NCI-H446 treated with DMSO at 0.1 percent for 48 hours (cell line): ENCODE measurements around the gene ZNF324.
"Not testable (repeated sequence)": the region's sequence is repeated elsewhere in the genome, so short reads cannot be mapped to it uniquely, and the experiment has no call there.

Experiments
- DNase-seq: peaks from one replicate; lab custom pipeline; 2025; lab: John Stamatoyannopoulos, UW

The ZNF324 gene

DNA sequence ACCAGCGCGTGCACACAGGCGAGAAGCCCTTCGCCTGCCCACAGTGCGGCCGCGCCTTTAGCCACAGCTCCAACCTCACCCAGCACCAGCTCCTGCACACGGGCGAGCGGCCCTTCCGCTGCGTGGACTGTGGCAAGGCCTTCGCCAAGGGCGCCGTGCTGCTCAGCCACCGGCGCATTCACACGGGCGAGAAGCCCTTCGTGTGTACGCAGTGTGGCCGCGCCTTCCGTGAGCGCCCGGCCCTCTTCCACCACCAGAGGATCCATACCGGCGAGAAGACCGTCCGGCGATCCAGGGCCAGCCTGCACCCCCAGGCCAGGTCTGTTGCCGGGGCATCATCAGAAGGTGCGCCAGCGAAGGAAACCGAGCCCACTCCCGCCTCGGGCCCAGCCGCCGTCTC lies 4.9 kb downstream of the ZNF324 start:
- DNase-seq, result no peak

DNA sequence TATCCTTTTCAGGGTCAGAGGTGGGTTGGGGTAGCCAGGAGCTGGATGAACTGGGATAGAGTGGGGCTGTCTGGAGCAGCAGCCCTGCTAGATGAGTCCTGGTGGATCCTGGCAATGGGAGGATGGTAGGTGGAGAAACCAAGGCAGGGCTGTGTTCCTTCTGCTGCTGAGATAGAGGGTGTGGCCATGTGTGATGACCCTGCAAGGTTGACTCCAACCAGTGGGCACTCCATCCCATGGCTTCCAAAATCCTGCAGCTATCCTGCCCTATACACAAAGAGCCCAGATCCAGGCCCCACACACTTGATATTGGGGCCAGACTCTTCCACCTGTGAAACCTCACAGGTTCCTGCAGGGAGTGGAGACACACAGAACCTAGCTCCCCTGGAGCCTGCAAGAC lies 6.9 kb downstream of the ZNF324 start:
- no peak for DNase-seq

DNA sequence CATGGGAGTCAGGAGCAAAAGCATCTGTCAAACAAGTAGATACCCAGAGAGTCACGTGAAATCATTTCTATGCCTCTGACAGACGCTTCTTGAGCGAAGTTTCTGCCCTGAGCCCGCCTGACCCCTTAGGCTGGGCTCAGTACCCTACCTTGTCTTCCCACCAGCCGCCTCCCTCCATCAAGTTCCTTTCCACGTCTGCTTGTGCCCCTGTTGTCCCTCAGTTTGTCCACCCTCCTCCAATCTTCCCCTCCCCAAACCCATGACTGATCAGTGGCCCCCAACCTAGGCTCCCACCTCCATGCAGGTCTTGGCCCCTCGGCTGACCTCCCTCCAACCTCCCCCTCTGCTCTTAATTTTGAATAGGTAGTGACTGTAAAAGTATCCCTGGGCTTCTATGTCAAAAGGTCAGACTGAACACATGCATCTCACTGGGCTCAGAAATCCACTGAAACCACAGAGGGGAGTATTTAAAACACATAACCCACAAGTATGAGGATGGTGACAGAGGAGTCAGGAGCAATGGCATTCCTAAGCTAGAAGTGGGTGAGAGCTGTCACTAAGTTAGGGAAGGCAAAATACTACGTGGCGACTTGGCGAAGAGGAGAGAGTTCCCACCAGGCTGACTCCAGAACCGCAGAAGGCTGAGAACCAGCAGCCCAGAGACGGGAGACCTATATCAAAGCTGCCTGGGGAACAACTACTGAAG lies 7.6 kb downstream of the ZNF324 start:
- no peak for DNase-seq

DNA sequence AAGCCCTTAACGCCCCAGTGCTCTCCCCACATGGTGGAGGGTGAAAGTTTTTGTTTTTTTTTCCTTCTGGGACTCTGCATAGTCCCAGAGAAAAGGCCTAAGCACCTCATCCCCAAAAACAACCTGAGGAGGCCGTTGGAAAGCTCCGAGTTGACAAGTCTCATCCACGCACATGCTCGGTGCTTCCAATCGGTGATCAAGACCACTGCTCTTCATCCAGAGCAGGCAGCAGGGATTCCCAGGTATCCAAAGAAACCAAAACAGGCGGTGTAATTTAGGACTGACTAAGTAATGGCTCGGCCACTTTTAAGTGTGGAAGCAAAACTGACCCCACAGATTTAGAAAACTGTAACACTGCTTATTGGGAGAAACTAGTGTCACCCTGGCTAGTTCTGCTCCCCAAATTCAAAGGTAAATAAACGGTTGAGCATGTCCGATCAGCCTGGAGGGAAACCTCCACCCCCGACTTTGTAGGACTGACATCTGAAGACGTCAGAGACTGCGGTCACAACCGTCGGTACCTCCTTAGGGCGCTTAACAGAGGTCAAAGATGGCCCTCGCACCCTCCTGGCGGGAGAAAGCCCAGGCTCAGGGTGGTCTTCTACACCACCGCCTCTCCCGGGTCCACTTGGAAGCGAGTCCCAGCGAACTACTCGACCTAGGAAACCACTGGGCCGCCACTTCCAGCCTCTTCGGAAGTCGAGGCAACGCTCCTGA lies 8.3 kb downstream of the ZNF324 start:
- no peak for DNase-seq

DNA sequence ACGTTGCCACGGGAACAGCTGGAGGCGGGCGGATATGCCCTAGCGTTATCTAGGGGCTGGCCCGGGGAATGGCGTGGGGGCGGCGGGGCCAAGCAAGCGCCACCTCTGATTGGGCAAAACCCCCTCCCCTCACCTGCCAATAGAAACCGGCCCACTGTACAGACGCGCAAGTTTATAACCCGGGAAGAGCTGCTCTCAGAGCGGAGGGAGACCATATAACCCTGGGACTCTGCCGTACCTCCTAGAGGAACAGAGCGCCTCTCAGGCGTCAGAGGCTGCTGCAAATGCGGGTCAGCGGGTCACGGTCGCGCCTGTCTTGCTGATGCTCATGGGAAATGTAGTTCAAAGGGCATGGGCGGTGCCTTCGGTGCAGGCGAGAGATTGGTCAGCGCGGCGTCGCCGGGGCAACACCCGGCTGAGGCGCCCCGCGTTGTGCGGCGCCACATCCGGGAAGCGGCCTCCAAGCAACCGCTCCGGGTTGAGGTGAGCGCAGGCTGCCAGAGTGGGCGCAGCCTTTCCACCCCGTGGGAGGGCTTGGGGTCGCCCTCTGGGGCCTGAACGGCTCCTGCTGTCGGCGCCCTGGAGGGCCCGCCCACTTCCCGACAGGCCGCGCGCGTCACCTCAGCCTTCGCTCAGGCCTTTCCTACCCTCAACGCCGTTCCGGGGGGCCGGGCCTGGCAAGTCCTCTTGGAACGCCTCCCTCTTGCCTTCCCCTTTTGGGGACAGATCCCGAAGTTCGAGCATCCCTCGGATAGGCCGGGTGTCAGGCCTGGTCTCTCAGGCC lies 9.0 kb downstream of the ZNF324 start, which contains the start of gene ZNF446:
TSS of gene ZNF446 (plus strand) at position 639 of the 784 bp plus-strand sequence. CDS start 867 bp downstream, outside the sequence.
- peak; percentile 94 for DNase-seq

DNA sequence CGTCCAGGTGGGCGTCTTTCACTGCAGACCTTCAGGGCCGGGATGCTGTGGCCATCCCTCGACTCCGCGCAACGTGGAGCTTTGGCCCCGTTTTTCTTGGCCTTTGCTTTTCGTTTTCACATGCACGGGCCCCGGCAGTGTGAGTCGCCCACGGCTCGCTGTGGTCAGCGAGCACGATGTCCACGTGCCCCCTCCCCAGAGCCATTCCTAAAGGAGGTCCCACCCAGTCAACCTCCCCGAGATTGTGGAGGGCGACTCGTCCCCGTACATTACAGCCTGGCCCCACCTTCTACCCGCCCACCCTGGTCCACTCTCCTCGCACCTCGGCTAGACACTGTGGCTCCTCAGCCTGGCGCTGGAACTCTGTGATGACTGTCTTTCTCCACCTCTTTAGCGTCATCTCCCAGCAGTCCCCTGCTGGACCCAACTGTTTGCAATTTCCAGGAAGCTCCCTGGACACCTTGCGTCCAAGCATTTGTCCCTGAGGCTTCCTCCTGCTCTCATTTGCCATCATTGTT lies 9.7 kb downstream of the ZNF324 start:
- DNase-seq, result no peak

DNA sequence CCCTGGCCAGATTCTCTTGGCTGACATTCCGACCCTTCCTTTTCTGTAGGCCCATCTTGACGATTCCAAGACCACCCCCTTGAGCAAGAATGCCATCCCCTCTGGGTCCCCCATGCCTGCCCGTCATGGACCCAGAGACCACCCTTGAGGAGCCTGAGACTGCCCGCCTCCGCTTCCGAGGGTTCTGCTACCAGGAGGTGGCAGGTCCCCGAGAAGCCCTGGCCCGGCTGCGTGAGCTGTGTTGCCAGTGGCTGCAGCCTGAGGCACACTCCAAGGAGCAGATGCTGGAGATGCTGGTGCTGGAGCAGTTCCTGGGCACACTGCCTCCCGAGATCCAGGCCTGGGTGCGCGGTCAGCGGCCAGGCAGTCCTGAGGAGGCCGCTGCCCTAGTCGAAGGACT lies 10.2 kb downstream of the ZNF324 start:
- DNase-seq, result no peak

DNA sequence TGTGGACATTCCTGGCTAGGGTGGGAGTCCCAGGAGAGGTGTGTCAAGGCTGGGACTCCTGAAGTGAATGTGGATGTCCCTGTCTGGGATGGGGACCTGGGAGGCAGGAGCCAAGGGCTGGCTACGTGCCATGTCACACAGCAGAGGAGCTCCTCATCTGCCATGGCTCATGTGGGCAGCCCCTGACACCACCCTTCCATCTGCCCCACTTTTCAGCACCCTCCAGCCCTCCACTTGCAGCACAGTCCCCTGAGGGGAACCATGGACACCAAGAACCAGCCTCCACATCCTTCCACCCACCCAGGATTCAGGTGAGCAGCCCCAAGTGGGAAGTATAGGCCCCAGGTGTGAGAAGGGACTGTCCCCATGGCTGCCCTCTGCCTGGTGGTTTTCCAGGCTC lies 11.0 kb downstream of the ZNF324 start:
- DNase-seq, result no peak

DNA sequence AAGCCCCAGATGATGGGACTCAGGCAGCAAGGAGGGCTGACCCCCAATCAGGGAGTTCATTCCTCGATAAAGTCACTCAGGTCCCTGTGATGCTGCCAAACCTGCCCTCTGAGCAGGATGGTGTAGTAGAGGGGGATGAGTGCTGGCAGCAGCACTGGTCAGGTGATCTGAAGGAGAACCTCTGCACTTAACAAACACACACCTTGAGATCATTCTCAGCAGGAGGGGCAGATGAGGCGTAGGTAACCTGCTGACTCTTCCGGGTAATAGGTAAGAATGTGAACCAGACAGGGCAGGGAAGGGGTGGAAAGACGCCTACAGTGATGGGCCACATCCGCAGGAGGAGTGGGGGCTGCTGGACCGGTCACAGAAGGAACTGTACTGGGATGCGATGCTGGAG lies 12.4 kb downstream of the ZNF324 start:
- DNase-seq, result no peak

DNA sequence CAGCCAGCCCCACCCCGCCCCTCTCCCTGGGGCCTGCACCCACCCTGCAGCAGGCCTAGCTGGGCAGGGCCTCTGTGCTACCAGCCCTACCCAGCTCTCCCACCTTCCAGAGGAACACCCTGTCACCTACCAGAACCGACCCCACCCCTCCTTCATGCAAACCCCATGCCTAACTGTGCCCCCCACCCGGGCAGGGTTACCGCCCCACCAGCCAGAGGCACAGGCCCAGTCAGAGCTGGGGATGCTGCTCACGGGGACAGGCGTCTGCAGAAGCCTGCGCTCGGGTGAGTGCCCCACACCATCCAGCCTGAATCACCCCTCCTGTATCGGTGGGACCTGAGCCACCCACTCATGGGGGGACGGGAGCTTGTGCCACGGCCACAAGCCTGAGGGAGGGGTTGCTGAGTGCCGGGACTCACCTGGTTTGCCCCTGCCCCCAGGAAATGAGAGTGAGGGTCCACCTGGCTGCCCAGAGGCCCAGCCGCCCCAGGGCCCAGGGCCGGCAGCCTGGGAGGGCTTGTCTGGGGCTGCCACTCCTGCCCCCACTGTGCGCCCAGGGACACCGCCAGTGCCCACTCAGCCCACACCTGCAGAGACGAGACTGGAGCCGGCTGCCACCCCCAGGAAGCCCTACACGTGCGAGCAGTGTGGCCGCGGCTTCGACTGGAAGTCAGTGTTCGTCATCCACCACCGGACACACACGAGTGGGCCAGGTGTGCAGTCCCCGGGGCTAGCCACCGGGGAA lies 13.0 kb downstream of the ZNF324 start:
- DNase-seq, result no peak

DNA sequence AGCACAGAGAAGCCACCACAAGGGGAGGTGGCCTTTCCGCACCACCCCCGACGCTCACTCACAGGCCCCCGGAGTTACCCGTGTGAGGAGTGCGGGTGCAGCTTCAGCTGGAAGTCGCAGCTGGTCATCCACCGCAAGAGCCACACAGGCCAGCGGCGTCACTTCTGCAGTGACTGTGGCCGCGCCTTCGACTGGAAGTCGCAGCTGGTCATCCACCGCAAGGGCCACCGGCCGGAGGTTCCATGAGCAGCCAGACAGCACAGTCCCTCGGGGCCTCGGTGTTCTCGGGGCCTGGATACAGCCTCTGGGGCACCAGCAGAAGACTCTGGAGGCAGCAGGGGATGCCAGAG lies 13.6 kb downstream of the ZNF324 start:
- DNase-seq, result no peak

DNA sequence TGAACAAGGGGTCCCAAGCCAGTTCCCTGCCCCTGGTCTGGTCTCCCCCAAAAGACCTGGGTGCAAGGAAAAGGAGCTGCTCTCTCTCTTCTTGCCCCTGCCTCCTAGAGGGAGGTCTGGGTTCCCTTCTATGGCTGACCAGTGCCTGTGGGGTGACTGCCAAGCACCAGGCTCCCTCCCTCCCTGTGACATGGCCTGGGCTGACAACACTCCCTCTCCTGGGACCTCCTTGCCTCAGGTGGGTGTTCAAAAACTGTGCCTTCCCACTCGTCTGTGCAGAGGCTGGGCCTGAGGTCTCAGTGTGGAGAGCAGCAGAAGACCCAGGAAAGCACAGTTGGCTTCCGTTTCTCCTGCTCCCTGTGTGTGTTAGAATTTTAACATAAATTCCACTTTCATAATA lies 14.0 kb downstream of the ZNF324 start:
- no peak for DNase-seq

DNA sequence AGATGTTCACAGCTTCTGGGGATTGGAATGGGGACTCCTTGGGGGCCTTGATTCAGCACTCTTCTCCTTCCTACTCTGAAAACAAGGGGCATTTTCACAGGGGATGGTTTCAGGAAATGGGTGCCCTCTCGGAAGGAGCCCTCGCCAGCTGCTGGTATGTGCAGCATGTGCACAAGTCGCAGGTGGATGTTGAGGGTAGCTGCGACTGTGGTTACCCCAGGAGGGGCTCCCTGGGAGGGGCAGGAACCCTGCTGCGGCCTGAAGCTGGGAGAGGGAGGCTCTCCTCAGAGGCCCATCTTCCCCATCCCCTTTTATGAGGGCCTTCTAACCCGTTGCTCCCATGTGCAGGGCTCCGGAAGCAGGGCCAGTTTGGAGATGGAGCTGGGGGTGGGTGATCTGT lies 15.5 kb downstream of the ZNF324 start:
- no peak for DNase-seq

DNA sequence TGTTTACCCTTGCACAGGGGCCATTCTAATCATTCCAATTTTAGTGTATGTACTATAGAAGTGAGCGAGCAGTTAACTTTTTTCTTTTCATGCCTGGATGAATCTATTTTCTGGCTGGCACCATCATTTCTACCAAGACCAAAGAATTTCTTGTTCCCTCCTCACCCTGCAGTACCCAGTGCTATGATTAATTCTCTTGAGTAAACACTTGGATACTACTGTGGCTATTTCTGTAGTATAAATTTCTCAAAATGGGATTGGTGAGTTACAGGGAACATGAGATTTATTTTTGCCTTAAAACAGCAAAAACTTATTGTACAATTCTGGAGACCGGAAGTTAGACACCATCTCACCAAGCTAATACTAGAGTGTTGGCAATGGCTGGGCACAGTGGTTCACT lies 16.9 kb downstream of the ZNF324 start:
- DNase-seq, result no peak

DNA sequence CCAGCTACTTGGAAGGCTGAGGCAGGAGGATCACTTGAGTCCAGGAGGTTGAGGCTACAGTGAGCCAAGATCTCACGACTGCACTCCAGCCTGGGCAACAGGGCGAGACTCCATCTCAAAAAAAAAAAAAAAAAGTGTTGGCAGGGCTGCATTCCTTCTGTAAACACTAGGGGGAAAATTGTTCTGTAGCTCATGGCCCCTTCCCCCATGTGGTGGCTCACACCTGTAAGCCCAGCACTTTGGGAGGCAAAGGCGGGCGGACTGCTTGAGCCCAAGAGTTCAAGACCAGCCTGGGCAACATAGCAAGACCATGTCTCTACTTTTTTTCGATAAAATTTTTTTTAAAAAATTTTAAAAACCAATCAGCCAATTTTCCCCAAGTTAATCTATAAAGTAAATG lies 17.5 kb downstream of the ZNF324 start:
- not testable (repeated sequence) for DNase-seq

DNA sequence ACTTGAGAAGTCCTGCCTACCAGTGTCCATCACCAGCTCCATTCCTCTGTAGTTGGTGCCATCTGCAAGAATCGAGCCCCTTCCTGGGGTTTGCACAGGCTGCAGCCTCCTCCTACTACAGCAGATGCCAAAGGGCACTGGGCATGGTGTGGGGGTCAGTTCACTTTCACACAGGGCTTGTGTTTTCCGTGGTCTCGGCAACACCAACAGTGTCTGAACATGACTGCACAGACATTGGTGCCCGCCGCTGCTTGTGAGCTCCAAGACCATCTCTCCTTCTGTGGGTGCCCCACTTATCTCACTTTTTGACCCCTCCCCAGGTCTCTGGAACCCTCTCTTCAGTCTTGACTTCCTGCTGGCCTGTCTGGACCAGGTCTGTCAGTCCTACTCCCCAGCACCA lies 24.5 kb downstream of the ZNF324 start:
- DNase-seq, result no peak

DNA sequence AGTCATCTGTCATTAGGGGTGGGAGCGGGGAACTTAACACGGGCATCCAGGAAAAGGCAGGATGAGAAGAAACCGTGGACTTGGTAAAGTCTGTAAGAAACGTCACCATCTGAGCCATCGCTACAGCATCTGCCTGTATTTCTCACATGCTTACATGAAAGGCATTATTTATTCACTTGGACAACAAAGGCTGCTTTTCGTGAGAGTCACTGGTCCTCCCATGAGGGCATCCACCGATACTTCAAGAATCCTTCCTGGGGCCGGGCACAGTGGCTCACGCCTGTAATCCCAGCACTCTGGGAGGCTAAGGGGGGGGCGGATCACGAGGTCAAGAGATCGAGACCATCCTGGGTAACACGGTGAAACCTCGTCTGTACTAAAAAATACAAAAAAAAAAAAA lies 25.4 kb downstream of the ZNF324 start:
- no peak for DNase-seq

DNA sequence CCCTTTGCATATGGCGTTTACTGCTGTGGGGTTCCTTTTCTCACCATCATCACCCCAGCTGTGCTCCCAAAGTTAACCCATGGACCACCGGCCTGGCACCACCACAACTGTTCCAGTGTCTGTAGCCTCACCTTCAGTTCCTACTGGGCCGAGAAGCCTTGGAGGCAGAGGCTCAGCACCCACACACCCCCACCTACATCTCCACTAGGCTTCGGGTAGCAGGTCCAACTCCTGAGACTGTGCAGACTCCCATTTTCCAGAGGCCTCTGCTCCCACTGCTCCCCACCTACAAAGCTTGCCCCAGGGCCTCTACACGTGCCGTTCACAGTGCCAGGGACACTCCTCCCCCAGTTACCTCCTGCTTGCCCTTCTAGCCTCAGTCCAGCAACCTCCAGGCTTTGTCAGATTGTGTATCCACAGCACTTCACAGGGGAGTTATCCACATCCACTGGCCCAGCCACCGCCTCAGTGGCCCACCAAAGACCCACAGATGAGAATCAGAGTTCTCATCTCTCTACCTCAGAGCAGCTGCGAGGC lies 30.8 kb downstream of the ZNF324 start:
- DNase-seq, result no peak

DNA sequence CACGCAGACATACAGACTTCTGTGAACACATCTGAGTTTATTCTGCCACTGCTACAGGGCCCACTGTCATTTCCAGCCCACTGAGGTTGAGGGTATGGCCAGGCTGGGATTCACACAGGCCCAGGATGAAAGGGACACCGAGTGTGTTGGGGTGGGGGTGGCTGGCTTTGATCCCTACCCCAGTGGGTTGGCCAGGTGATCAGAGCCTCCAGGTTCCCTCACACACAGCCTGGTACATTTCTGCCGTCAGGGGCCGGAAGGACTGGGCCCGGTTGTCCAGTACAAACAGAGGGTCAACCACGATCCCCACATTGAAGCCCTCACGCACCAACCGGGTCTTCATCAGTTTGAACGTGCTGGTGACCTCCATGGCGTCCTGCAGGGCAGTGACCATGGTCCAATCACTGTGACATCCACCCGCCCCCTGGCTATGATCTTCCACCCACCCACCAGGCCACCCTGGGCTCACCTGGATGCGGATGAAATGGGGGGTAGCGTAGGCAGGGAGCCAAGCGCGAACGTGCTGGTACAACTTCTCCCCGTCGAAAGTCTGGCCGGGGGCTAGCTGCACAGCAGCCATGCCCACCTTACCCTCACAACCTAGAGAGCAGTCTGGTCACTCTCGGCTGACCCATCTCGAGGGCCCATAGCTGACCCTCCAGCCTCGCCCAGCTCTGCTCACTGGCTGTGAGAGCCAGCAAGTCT lies 31.6 kb downstream of the ZNF324 start:
- no peak for DNase-seq

DNA sequence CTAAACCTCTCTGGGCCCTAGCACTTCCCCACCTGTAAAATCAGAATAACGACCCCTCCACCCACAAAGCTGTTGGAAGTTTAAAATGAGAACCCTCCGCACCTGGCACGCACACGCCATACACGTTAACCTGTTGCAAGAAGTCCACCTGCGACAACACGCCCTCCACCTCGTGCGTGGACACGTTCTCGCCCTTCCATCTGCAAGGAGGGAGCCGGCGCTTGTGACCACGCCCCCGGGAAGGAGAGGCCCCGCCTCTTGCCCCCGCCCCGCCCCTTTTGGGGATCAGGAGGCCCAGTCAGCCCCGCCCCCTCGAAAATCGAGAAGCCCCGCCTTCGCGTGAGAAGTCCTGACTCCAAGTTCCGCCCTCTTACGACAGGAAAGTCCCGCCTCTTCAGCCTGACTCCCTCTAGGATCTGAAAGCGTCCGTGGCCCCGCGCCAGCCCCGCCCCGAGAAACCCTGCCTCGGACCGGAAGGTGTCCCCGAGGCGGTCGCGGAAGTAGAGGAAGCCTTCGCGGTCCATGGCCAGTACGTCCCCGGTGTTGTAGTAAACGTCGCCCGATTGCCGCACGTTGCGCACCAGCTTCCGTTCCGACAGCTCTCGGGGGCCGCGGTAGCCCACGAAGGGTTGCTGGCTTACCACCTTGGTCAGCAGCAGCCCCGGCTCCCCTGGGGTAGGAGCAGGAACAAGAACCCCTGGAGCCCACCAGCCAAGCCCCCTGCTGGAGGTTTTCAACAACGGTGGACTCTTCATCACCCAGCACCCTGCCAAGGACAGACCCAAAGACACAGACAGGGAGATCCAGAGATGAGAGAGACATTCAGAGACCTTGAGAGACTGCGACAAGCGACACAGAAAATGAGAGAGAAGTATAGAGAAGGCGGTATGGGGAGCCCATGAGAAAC lies 32.4 kb downstream of the ZNF324 start:
- peak; percentile 98 for DNase-seq
